OCI-LY3 (cell line): ENCODE results near the gene PKP1.

Source experiments
- H2AFZ ChIP-seq: fragments of 200-600, 300-600 bp; shearing (Covaris generic); 2 replicates; pipeline ENCODE4 v1.6.0; 2014; ENCODE audit warnings: antibody characterized with exemption, low read depth, low read length
- H3K27ac ChIP-seq: fragments of 200-600, 300-600 bp; sonication (generic); 2 replicates; pipeline ENCODE4 v1.5.1; 2014; ENCODE audit warnings: mild to moderate bottlenecking, low read length, moderate library complexity, mixed read lengths
- H3K27me3 ChIP-seq: fragments of 200-600, 300-600 bp; sonication (generic); 2 replicates; pipeline ENCODE4 v1.6.1; 2014; ENCODE audit warnings: low read depth, low read length, mixed read lengths
- H3K36me3 ChIP-seq: fragments of 200-600, 300-600 bp; sonication (generic); replicated peaks from 2 replicates; pipeline ENCODE3; 2014; ENCODE audit warnings: low read depth, low read length, mixed read lengths
- H3K4me1 ChIP-seq: fragments of 300-600, 200-600 bp; sonication (generic); 2 replicates; pipeline ENCODE4 v1.6.1; 2014; ENCODE audit warnings: low read length, mixed read lengths
- H3K4me2 ChIP-seq: fragments of 200-600, 300-600 bp; sonication (generic); 2 replicates; pipeline ENCODE4 v1.6.1; 2014; ENCODE audit warnings: low read length, mixed read lengths
- H3K4me3 ChIP-seq: fragments of 300-600, 200-600 bp; sonication (generic); 2 replicates; pipeline ENCODE4 v1.5.1; 2014; ENCODE audit warnings: antibody characterized with exemption, mild to moderate bottlenecking, low read length, moderate library complexity
- H3K79me2 ChIP-seq: fragments of 300-600, 200-600 bp; shearing (Covaris generic); 2 replicates; pipeline ENCODE4 v1.6.1; 2014; ENCODE audit warnings: mild to moderate bottlenecking, low read length, mixed read lengths
- H3K9ac ChIP-seq: fragments of 300-600, 200-600 bp; shearing (Covaris generic); 2 replicates; pipeline ENCODE4 v1.6.0; 2014; ENCODE audit warnings: mild to moderate bottlenecking, low read length, moderate library complexity
- H3K9me3 ChIP-seq: fragments of 200-600, 300-600 bp; shearing (Covaris generic); 2 replicates; pipeline ENCODE4 v1.6.1; 2014; ENCODE audit warnings: low read length, mixed read lengths; ENCODE audit not compliant: insufficient read depth
- H4K20me1 ChIP-seq: fragments of 200-600, 300-600 bp; sonication (generic); 2 replicates; pipeline ENCODE4 v1.6.1; 2016; ENCODE audit warnings: low read length, mixed read lengths; ENCODE audit not compliant: insufficient read depth
- CTCF ChIP-seq: fragments of 200-600, 300-600 bp; sonication (generic); IDR thresholded peaks from 2 replicates; pipeline ENCODE4 v1.5.1; 2014; ENCODE audit warnings: antibody characterized with exemption, low read length, low read depth
- EZH2phosphoT487 ChIP-seq: fragments of 200-600 bp; shearing (Covaris generic); IDR thresholded peaks from 2 replicates; pipeline ENCODE4 v1.6.1; 2018; ENCODE audit warnings: antibody characterized with exemption, mixed run types, low read depth

The PKP1 gene

GRCh38 chr1:201251851-201252430 is 31.4 kb upstream of the PKP1 start:
- Histone ChIP-seq H3K9ac (no peak overlapping the region), H3K4me2 (no peak overlapping the region), H3K27ac (no peak overlapping the region), H3K9me3 (no peaks in the 10 kb centered on the region), H3K79me2 (no peaks in the 10 kb centered on the region), H3K4me3 (no peak overlapping the region), H3K36me3 (no peaks in the 10 kb centered on the region), H4K20me1 (no peaks in the 10 kb centered on the region), H2AFZ (no peak overlapping the region), H3K4me1 (no peaks in the 10 kb centered on the region), H3K27me3 (no peaks in the 10 kb centered on the region)
- TF ChIP-seq CTCF: no peak
- TF ChIP-seq EZH2phosphoT487: no peak

GRCh38 chr1:201252944-201253371 is 30.3 kb upstream of the PKP1 start:
- no peak for TF ChIP-seq CTCF
- no peak for TF ChIP-seq EZH2phosphoT487
- no peak overlapping the region for H2AFZ ChIP-seq

GRCh38 chr1:201253411-201253810 is 29.9 kb upstream of the PKP1 start:
- no peaks in the 10 kb centered on the region for H3K79me2 ChIP-seq
- H3K36me3 ChIP-seq: no peaks in the 10 kb centered on the region
- TF ChIP-seq CTCF (no peak), EZH2phosphoT487 (no peak)
- H3K4me2 ChIP-seq: no peak overlapping the region
- no peaks in the 10 kb centered on the region for H3K27me3 ChIP-seq
- H3K4me3 ChIP-seq: no peak overlapping the region
- no peak overlapping the region for H3K27ac ChIP-seq
- H3K9me3 ChIP-seq: no peaks in the 10 kb centered on the region
- no peaks in the 10 kb centered on the region for H3K4me1 ChIP-seq
- H4K20me1 ChIP-seq: no peaks in the 10 kb centered on the region
- no peak overlapping the region for H3K9ac ChIP-seq
- H2AFZ ChIP-seq: no peak overlapping the region

More at GRCh38 chr1:201252944-201253371, 30.3 kb upstream of the PKP1 start:
- H3K27me3 ChIP-seq: no peaks in the 10 kb centered on the region
- no peaks in the 10 kb centered on the region for H3K79me2 ChIP-seq
- H3K27ac ChIP-seq: no peak overlapping the region
- no peak overlapping the region for H3K9ac ChIP-seq
- no peak overlapping the region for H3K4me3 ChIP-seq
- no peaks in the 10 kb centered on the region for H3K4me1 ChIP-seq
- H4K20me1 ChIP-seq: no peaks in the 10 kb centered on the region
- H3K4me2 ChIP-seq: no peak overlapping the region
- no peaks in the 10 kb centered on the region for H3K9me3 ChIP-seq
- no peaks in the 10 kb centered on the region for H3K36me3 ChIP-seq

- no peak overlapping the region for H2AFZ ChIP-seq
- H3K4me3 ChIP-seq: no peak overlapping the region
- H4K20me1 ChIP-seq: no peaks in the 10 kb centered on the region
- no peaks in the 10 kb centered on the region for H3K4me1 ChIP-seq
- H3K9me3 ChIP-seq: no peaks in the 10 kb centered on the region
- no peak overlapping the region for H3K9ac ChIP-seq
- no peaks in the 10 kb centered on the region for H3K36me3 ChIP-seq
- no peak overlapping the region; the same call in 1 of the 2 replicates for H3K4me2 ChIP-seq
- H3K27ac ChIP-seq: no peak overlapping the region
- H3K79me2 ChIP-seq: no peaks in the 10 kb centered on the region
- no peaks in the 10 kb centered on the region for H3K27me3 ChIP-seq
- no peak for TF ChIP-seq CTCF
- TF ChIP-seq EZH2phosphoT487: no peak
Measured at GRCh38 chr1:201253906-201254624, 29.2 kb upstream of the PKP1 start.
